Gastroesophageal sphincter (tissue), 4 donors: ENCODE results near the gene ACSM3. TPM values are rescaled to one million over a fixed set of nuclear protein-coding genes. Genes with fewer than 3 reads are reported as not detected.

ENCODE experiments used
- ATAC-seq: fragments of 150-250 bp; one replicate; pipeline ENCODE4 v1.9.1; 2016; ENCODE audit warnings: mild to moderate bottlenecking, moderate library complexity
- H3K27ac ChIP-seq, 4 donors: fragments of 200-600 bp; sonication (generic) in 3 of 4; 1 replicate in 3 of 4; 2 replicates in 1 of 4; pipeline ENCODE4 v1.5.1; 2016 to 2019
- H3K27me3 ChIP-seq: fragments of 200-600 bp; sonication (generic); one replicate; pipeline ENCODE4 v1.5.1; 2019
- H3K36me3 ChIP-seq, 2 donors: fragments of 200-600 bp; sonication (generic); one replicate each; pipeline ENCODE4 v1.5.1; 2019; ENCODE audit warnings: control low read depth in 1 of 2
- H3K4me1 ChIP-seq, 3 donors: fragments of 200-600 bp; sonication (generic); 1 replicate in 2 of 3; 2 replicates in 1 of 3; pipeline ENCODE4 v1.5.1; 2016 to 2019; ENCODE audit warnings: control low read depth in 2 of 3
- H3K4me3 ChIP-seq, 2 donors: fragments of 200-600 bp; sonication (generic); one replicate each; pipeline ENCODE4 v1.5.1; 2019; ENCODE audit warnings: mild to moderate bottlenecking in 1 of 2, moderate library complexity in 1 of 2
- H3K9me3 ChIP-seq, 3 donors: fragments of 200-600 bp; sonication (generic); one replicate each; pipeline ENCODE4 v1.5.1; 2017 to 2019; ENCODE audit warnings: control low read depth in 2 of 3
- EP300 ChIP-seq: sonication (generic); formaldehyde crosslinking; IDR thresholded peaks from one replicate; pipeline ENCODE4 v1.6.1; 2017; ENCODE audit warnings: antibody characterized with exemption, mild to moderate bottlenecking
- POLR2A ChIP-seq, 2 donors: fragments of 450-650 bp; IDR thresholded peaks; one replicate each; pipeline ENCODE4 v1.6.1; 2017; ENCODE audit warnings: antibody characterized with exemption in 2 of 2, mild to moderate bottlenecking in 2 of 2, moderate library complexity in 1 of 2
- POLR2AphosphoS5 ChIP-seq: sonication (generic); formaldehyde crosslinking; IDR thresholded peaks from one replicate; pipeline ENCODE4 v1.6.1; 2017; ENCODE audit warnings: antibody characterized with exemption
- small RNA-seq, 4 donors: library from RNA; depleted of rRNA; stranded (forward); fragments of <200 nt; gene quantifications; one replicate each; pipeline ENCODE3, GENCODE V24; 2016
- total RNA-seq, 4 donors: library from RNA; depleted of rRNA; stranded (reverse); fragments of >200 nt; gene quantifications; one replicate each; pipeline ENCODE4 v1.1.0, GENCODE V29; 2016
- TF ChIP-seq, protein P1 (sequence below), 4 experiments: fragments of 200-600 bp in 2 of 4; fragments of 450-650 bp in 2 of 4; sonication (generic) in 1 of 4; IDR thresholded peaks; one replicate each; pipeline ENCODE4 v1.5.1; 2017 to 2019; ENCODE audit warnings: antibody characterized with exemption in 4 of 4, mild to moderate bottlenecking in 2 of 4, moderate library complexity in 2 of 4

Gene ACSM3
- total RNA-seq, 4 donors from 2014 or later, result 4.5 to 24.8 (median 6.8) TPM

GRCh38 chr16:20846551-20846950, 82.7 kb downstream of the ACSM3 start:
- H3K27me3 ChIP-seq, result no peaks in the 10 kb centered on the region
- peaks cover 16 to 21% (median 16%) of the 10 kb centered on the region in 3 donors for H3K4me1 ChIP-seq
- no peaks in the 10 kb centered on the region for H3K9me3 ChIP-seq
- H3K36me3 ChIP-seq, result peaks cover 0 to 6% of the 10 kb centered on the region in 2 donors
- H3K27ac ChIP-seq, result no peak overlapping the region
- no peak for ATAC-seq
- H3K4me3 ChIP-seq, result no peak overlapping the region
- TF ChIP-seq, protein P1, sequence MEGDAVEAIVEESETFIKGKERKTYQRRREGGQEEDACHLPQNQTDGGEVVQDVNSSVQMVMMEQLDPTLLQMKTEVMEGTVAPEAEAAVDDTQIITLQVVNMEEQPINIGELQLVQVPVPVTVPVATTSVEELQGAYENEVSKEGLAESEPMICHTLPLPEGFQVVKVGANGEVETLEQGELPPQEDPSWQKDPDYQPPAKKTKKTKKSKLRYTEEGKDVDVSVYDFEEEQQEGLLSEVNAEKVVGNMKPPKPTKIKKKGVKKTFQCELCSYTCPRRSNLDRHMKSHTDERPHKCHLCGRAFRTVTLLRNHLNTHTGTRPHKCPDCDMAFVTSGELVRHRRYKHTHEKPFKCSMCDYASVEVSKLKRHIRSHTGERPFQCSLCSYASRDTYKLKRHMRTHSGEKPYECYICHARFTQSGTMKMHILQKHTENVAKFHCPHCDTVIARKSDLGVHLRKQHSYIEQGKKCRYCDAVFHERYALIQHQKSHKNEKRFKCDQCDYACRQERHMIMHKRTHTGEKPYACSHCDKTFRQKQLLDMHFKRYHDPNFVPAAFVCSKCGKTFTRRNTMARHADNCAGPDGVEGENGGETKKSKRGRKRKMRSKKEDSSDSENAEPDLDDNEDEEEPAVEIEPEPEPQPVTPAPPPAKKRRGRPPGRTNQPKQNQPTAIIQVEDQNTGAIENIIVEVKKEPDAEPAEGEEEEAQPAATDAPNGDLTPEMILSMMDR (IDR thresholded peaks at IDR 0.05), result no peak
- TF ChIP-seq POLR2AphosphoS5 (no peak), EP300 (no peak), POLR2A (IDR thresholded peaks at IDR 0.05) (no peak)

Small RNA genes within 50 kb of the gene (small RNA-seq; reads per million reads assigned to genes)
- gene RF00618, result 0 reads per million in 4 donors
- gene RNU6-944P, result 0 reads per million in 4 donors

Other genes with a start within 250 kb of the ACSM3 start
- under 1 TPM in 1 of 4 donors, not detected in 3; 0.13 TPM for gene ACSM2B, start 187.6 kb upstream of the ACSM3 start, total RNA-seq
- gene ACSM1, start 66.3 kb upstream of the ACSM3 start, total RNA-seq, result 1 to 10 TPM in 1 of 4 donors, under 1 TPM in 3; 0.46 to 1.2 (median 0.74) TPM
- gene THUMPD1, start 22.2 kb upstream of the ACSM3 start, total RNA-seq, result 100 to 1,000 TPM in 2 of 4 donors, 10 to 100 TPM in 2; 59.6 to 120 (median 91.8) TPM
- 10 to 100 TPM in 3 of 4 donors, 1 to 10 TPM in 1; 7.7 to 21.8 (median 12.2) TPM for gene ERI2, start 42.5 kb downstream of the ACSM3 start, total RNA-seq
- gene REXO5, start 42.5 kb downstream of the ACSM3 start, total RNA-seq, result 1 to 10 TPM; 2.2 to 6.9 (median 3.7) TPM
- gene DCUN1D3, start 136.3 kb downstream of the ACSM3 start, total RNA-seq, result 10 to 100 TPM; 28.6 to 35.7 (median 33.5) TPM
- gene LYRM1, start 136.8 kb downstream of the ACSM3 start, total RNA-seq, result 10 to 100 TPM; 54.3 to 88.7 (median 58.7) TPM